GM10847 (cell line): ENCODE results near the gene C14orf132.

Source experiments
- POLR2A ChIP-seq: IDR thresholded peaks from 2 replicates; pipeline ENCODE4 v1.6.1; 2011; ENCODE audit not compliant: insufficient read length; ENCODE audit errors: extremely low read depth

Gene C14orf132

GRCh38 chr14:96086032-96086431 lies 46.9 kb downstream of the C14orf132 start:
- TF ChIP-seq POLR2A: no peak

- no peak for TF ChIP-seq POLR2A
These were observed 47.5 kb downstream of the C14orf132 start for GRCh38 chr14:96086574-96087077.

GRCh38 chr14:96088074-96088473 lies 48.9 kb downstream of the C14orf132 start:
- no peak for TF ChIP-seq POLR2A

GRCh38 chr14:96088481-96088880 lies 49.3 kb downstream of the C14orf132 start:
- TF ChIP-seq POLR2A: no peak

GRCh38 chr14:96088911-96089310 lies 49.7 kb downstream of the C14orf132 start:
- TF ChIP-seq POLR2A: no peak

GRCh38 chr14:96089401-96089800 lies 50.2 kb downstream of the C14orf132 start:
- no peak for TF ChIP-seq POLR2A

GRCh38 chr14:96090441-96091148 lies 51.4 kb downstream of the C14orf132 start:
- no peak for TF ChIP-seq POLR2A

GRCh38 chr14:96091149-96091693 lies 52.1 kb downstream of the C14orf132 start:
- no peak for TF ChIP-seq POLR2A

- TF ChIP-seq POLR2A: no peak
These were observed 52.8 kb downstream of the C14orf132 start for GRCh38 chr14:96091941-96092411.

GRCh38 chr14:96092936-96093335 lies 53.8 kb downstream of the C14orf132 start:
- TF ChIP-seq POLR2A: no peak

GRCh38 chr14:96094211-96094610 lies 55.0 kb downstream of the C14orf132 start:
- no peak for TF ChIP-seq POLR2A

- TF ChIP-seq POLR2A: no peak
These were observed 55.5 kb downstream of the C14orf132 start for GRCh38 chr14:96094656-96095055.

- no peak for TF ChIP-seq POLR2A
These were observed 55.9 kb downstream of the C14orf132 start for GRCh38 chr14:96095058-96095457.

GRCh38 chr14:96095581-96096476 lies 56.7 kb downstream of the C14orf132 start:
- no peak for TF ChIP-seq POLR2A
